Osteocyte (in vitro differentiated cells): ENCODE results near the gene RAI14. TPM values are rescaled to one million over a fixed set of nuclear protein-coding genes. Genes with fewer than 3 reads are reported as not detected.

Experiments
- DNase-seq: peaks from one replicate; pipeline ENCODE4 v3.0.0; 2021; ENCODE audit warnings: mixed read lengths; ENCODE audit not compliant: unreplicated experiment; ENCODE audit errors: extremely low spot score
- H3K27ac Mint-ChIP-seq: one replicate; pipeline ENCODE4 v1.8.0; 2021; ENCODE audit warnings: mild to moderate bottlenecking, mixed read lengths; ENCODE audit not compliant: unreplicated experiment
- H3K27me3 Mint-ChIP-seq: one replicate; pipeline ENCODE4 v1.8.0; 2021; ENCODE audit warnings: mixed read lengths; ENCODE audit not compliant: unreplicated experiment
- H3K36me3 Mint-ChIP-seq: one replicate; pipeline ENCODE4 v1.8.0; 2021; ENCODE audit warnings: mixed read lengths; ENCODE audit not compliant: unreplicated experiment
- H3K4me1 Mint-ChIP-seq: one replicate; pipeline ENCODE4 v1.8.0; 2021; ENCODE audit warnings: mixed read lengths; ENCODE audit not compliant: unreplicated experiment
- H3K4me3 Mint-ChIP-seq: one replicate; pipeline ENCODE4 v1.8.0; 2021; ENCODE audit warnings: mild to moderate bottlenecking, moderate library complexity, mixed read lengths; ENCODE audit not compliant: unreplicated experiment
- H3K9me3 Mint-ChIP-seq: one replicate; pipeline ENCODE4 v1.8.0; 2021; ENCODE audit warnings: mixed read lengths; ENCODE audit not compliant: unreplicated experiment
- CTCF ChIP-seq: fragments of 200-600 bp; sonication (generic); IDR thresholded peaks from 2 replicates; pipeline ENCODE4 v1.5.0; 2021; ENCODE audit warnings: antibody characterized with exemption, mild to moderate bottlenecking, moderate library complexity
- total RNA-seq: library from RNA; stranded (reverse); gene quantifications from 2 replicates; pipeline ENCODE4 v1.2.1, GENCODE V29; 2021

The RAI14 gene
- total RNA-seq, 1 donor from 2014 or later = 130 TPM

GRCh38 chr5:34817558-34818351, 161.6 kb downstream of the RAI14 start:
- Mint-ChIP-seq H3K9me3 (no peaks in the 10 kb centered on the region), H3K4me1 (peaks cover 33% of the 10 kb centered on the region), H3K4me3 (no peak overlapping the region), H3K36me3 (peaks cover 36% of the 10 kb centered on the region), H3K27ac (peak overlapping the region; percentile 1), H3K27me3 (no peaks in the 10 kb centered on the region)
- no peak for TF ChIP-seq CTCF
- no peak for DNase-seq

- no peak for TF ChIP-seq CTCF
- no peak overlapping the region for H3K27ac Mint-ChIP-seq
- DNase-seq = no peak
- H3K27me3 Mint-ChIP-seq = no peaks in the 10 kb centered on the region
- H3K36me3 Mint-ChIP-seq = peaks cover 40% of the 10 kb centered on the region
- H3K4me3 Mint-ChIP-seq = no peak overlapping the region
- peaks cover 23% of the 10 kb centered on the region for H3K4me1 Mint-ChIP-seq
- H3K9me3 Mint-ChIP-seq = no peaks in the 10 kb centered on the region
Measured at GRCh38 chr5:34818717-34819116, 162.6 kb downstream of the RAI14 start.

- no peak for TF ChIP-seq CTCF
- no peak overlapping the region for H3K4me3 Mint-ChIP-seq
- peaks cover 18% of the 10 kb centered on the region for H3K4me1 Mint-ChIP-seq
- peaks cover 41% of the 10 kb centered on the region for H3K36me3 Mint-ChIP-seq
- no peak for DNase-seq
- no peak overlapping the region for H3K27ac Mint-ChIP-seq
- H3K27me3 Mint-ChIP-seq = no peaks in the 10 kb centered on the region
- no peaks in the 10 kb centered on the region for H3K9me3 Mint-ChIP-seq
Measured at GRCh38 chr5:34820593-34820992, 164.5 kb downstream of the RAI14 start.

- H3K36me3 Mint-ChIP-seq = peaks cover 62% of the 10 kb centered on the region
- H3K27me3 Mint-ChIP-seq = no peaks in the 10 kb centered on the region
- no peaks in the 10 kb centered on the region for H3K9me3 Mint-ChIP-seq
- DNase-seq = no peak
- TF ChIP-seq CTCF = no peak
- H3K4me3 Mint-ChIP-seq = no peak overlapping the region
- H3K4me1 Mint-ChIP-seq = peaks cover 5% of the 10 kb centered on the region
- no peak overlapping the region for H3K27ac Mint-ChIP-seq
Measured at GRCh38 chr5:34822956-34823715, 167.0 kb downstream of the RAI14 start.

- DNase-seq = no peak
- Mint-ChIP-seq H3K27ac (no peak overlapping the region), H3K4me1 (peaks cover 10% of the 10 kb centered on the region), H3K36me3 (peaks cover 75% of the 10 kb centered on the region), H3K27me3 (no peaks in the 10 kb centered on the region), H3K4me3 (no peak overlapping the region), H3K9me3 (no peaks in the 10 kb centered on the region)
- no peak for TF ChIP-seq CTCF
Measured at GRCh38 chr5:34826347-34826746, 170.2 kb downstream of the RAI14 start.
